Loucy (cell line): ENCODE measurements around the gene ARHGAP35.

ENCODE experiments used
- H2AFZ ChIP-seq: fragments of 200-600 bp; sonication (generic); 2 replicates; pipeline ENCODE4 v1.6.0; 2016; ENCODE audit warnings: antibody characterized with exemption, mild to moderate bottlenecking, low read length, moderate library complexity
- H3F3A ChIP-seq: fragments of 200-600 bp; 2 replicates; pipeline ENCODE4 v1.6.0; 2016; ENCODE audit warnings: antibody characterized with exemption, low read depth, mild to moderate bottlenecking
- H3K27me3 ChIP-seq: fragments of 200-600 bp; sonication (generic); 2 replicates; pipeline ENCODE4 v1.6.1; 2014; ENCODE audit warnings: low read length, mild to moderate bottlenecking; ENCODE audit not compliant: insufficient read depth, poor library complexity, severe bottlenecking
- H3K36me3 ChIP-seq: fragments of 200-600 bp; sonication (generic); 2 replicates; pipeline ENCODE4 v1.6.1; 2016; ENCODE audit warnings: low read length; ENCODE audit not compliant: insufficient read depth
- H3K4me1 ChIP-seq: fragments of 200-600 bp; sonication (generic); 2 replicates; pipeline ENCODE4 v1.5.1; 2014; ENCODE audit warnings: low read length, mild to moderate bottlenecking; ENCODE audit not compliant: insufficient read depth, poor library complexity, severe bottlenecking
- H3K4me2 ChIP-seq: fragments of 200-600 bp; sonication (generic); 2 replicates; pipeline ENCODE4 v1.6.0; 2014; ENCODE audit warnings: antibody characterized with exemption, low read length, low read depth, mild to moderate bottlenecking; ENCODE audit not compliant: poor library complexity, severe bottlenecking
- H3K4me3 ChIP-seq: fragments of 200-600 bp; sonication (generic); 2 replicates; pipeline ENCODE4 v1.5.1; 2014; ENCODE audit warnings: low read length, mild to moderate bottlenecking, mixed read lengths; ENCODE audit not compliant: poor library complexity, severe bottlenecking
- H3K79me2 ChIP-seq: fragments of 200-600 bp; sonication (generic); 2 replicates; pipeline ENCODE4 v1.6.1; 2014; ENCODE audit warnings: low read length; ENCODE audit not compliant: insufficient read depth
- H3K9ac ChIP-seq: fragments of 200-600 bp; sonication (generic); 2 replicates; pipeline ENCODE4 v1.6.0; 2014; ENCODE audit warnings: mild to moderate bottlenecking, low read depth, low read length, moderate library complexity; ENCODE audit not compliant: poor library complexity, severe bottlenecking
- H3K9me2 ChIP-seq: fragments of 200-600 bp; sonication (generic); replicated peaks from 2 replicates; pipeline ENCODE4 v1.6.1; 2016; ENCODE audit warnings: low read depth, low read length, mixed read lengths
- H3K9me3 ChIP-seq: fragments of 200-600 bp; sonication (generic); 2 replicates; pipeline ENCODE4 v1.6.1; 2014; ENCODE audit warnings: mild to moderate bottlenecking, antibody characterized with exemption, low read length, low read depth; ENCODE audit not compliant: insufficient read depth
- H4K20me1 ChIP-seq: fragments of 200-600 bp; sonication (generic); 2 replicates; pipeline ENCODE4 v1.6.0; 2014; ENCODE audit warnings: antibody characterized with exemption, low read length, mild to moderate bottlenecking; ENCODE audit not compliant: insufficient read depth, poor library complexity, severe bottlenecking
- CTCF ChIP-seq: fragments of 200-600 bp; sonication (generic); conservative IDR thresholded peaks from 2 replicates; pipeline ENCODE4 v1.5.1; 2014; ENCODE audit warnings: mild to moderate bottlenecking, antibody characterized with exemption, low read length
- EZH2phosphoT487 ChIP-seq: fragments of 200-600 bp; IDR thresholded peaks from 2 replicates; pipeline ENCODE4 v1.6.1; 2018; ENCODE audit warnings: antibody characterized with exemption, mild to moderate bottlenecking, moderate library complexity, borderline replicate concordance

The ARHGAP35 gene

DNA sequence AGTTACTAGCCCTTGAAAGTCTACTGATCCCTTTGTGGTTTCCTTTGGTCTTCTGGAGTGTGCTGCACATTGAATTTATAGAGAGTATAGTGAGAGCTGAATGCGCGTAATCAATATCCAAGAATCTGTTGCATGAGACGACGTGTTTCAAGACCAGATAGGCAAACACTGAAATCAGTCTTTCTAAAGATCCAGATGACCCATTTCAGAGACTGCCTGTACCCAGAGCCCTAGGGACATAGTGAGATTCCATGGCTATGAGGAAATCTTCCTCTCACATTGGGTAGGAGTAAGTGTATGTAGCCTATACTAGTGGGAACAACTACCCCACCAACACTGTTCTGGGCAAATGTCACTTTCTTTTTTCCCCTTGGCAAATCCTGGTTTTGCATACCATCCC is 48.6 kb downstream of the ARHGAP35 start:
- Histone ChIP-seq H3K36me3 (no peaks in the 10 kb centered on the region), H3K9me3 (no peaks in the 10 kb centered on the region), H4K20me1 (peaks cover 27% of the 10 kb centered on the region), H3K4me3 (no peak overlapping the region), H2AFZ (no peak overlapping the region), H3K79me2 (peaks cover 73% of the 10 kb centered on the region), H3K9ac (no peak overlapping the region), H3F3A (0 out of 2 replicates have a peak, but pooled peaks cover 4% of the 10 kb centered on the region), H3K4me2 (no peak overlapping the region), H3K27me3 (no peaks in the 10 kb centered on the region), H3K4me1 (peaks cover 22% of the 10 kb centered on the region), H3K9me2 (no peaks in the 10 kb centered on the region)
- TF ChIP-seq EZH2phosphoT487: no peak
- TF ChIP-seq CTCF: no peak
